ENCODE results near the gene NRXN3.

The NRXN3 gene

GRCh38 chr14:78851189-78851588 is 681.0 kb downstream of the NRXN3 start:
- Mint-ChIP-seq H3K27ac (no peak overlapping the region), H3K4me1 (no peaks in the 10 kb centered on the region), H3K4me3 (no peak overlapping the region), H3K27me3 (ENCODE audit: low read depth, poor library complexity) (peaks cover 20% of the 10 kb centered on the region), H3K36me3 (ENCODE audit: low read depth) (no peaks in the 10 kb centered on the region), H3K9me3 (no peaks in the 10 kb centered on the region)
- DNase-seq: no peak
- no peak for TF ChIP-seq CTCF (IDR thresholded peaks at IDR 0.05)

- DNase-seq: no peak
- no peak for TF ChIP-seq CTCF (IDR thresholded peaks at IDR 0.05)
- Mint-ChIP-seq H3K4me1 (no peaks in the 10 kb centered on the region), H3K27me3 (ENCODE audit: low read depth, poor library complexity) (peaks cover 20% of the 10 kb centered on the region), H3K36me3 (ENCODE audit: low read depth) (no peaks in the 10 kb centered on the region), H3K27ac (no peak overlapping the region), H3K9me3 (no peaks in the 10 kb centered on the region), H3K4me3 (no peak overlapping the region)
Observed at GRCh38 chr14:78852040-78852439, 681.9 kb downstream of the NRXN3 start.

- no peak for TF ChIP-seq CTCF (IDR thresholded peaks at IDR 0.05)
- no peaks in the 10 kb centered on the region for H3K9me3 Mint-ChIP-seq
- no peak for DNase-seq
- no peak overlapping the region for H3K27ac Mint-ChIP-seq
- H3K36me3 Mint-ChIP-seq (ENCODE audit: low read depth): no peaks in the 10 kb centered on the region
- H3K4me1 Mint-ChIP-seq: no peaks in the 10 kb centered on the region
- H3K4me3 Mint-ChIP-seq: no peak overlapping the region
- H3K27me3 Mint-ChIP-seq (ENCODE audit: low read depth, poor library complexity): peaks cover 5% of the 10 kb centered on the region
Observed at GRCh38 chr14:78857974-78858373, 687.8 kb downstream of the NRXN3 start.

- Mint-ChIP-seq H3K27me3 (ENCODE audit: low read depth, poor library complexity) (peaks cover 5% of the 10 kb centered on the region), H3K9me3 (no peaks in the 10 kb centered on the region), H3K36me3 (ENCODE audit: low read depth) (no peaks in the 10 kb centered on the region), H3K4me3 (no peak overlapping the region), H3K27ac (no peak overlapping the region), H3K4me1 (no peaks in the 10 kb centered on the region)
- no peak for TF ChIP-seq CTCF (IDR thresholded peaks at IDR 0.05)
- peak; percentile 83 for DNase-seq
Observed at GRCh38 chr14:78863143-78863542, 693.0 kb downstream of the NRXN3 start.

GRCh38 chr14:78872837-78873236 is 702.7 kb downstream of the NRXN3 start:
- Mint-ChIP-seq H3K9me3 (no peaks in the 10 kb centered on the region), H3K27ac (no peak overlapping the region), H3K4me1 (no peaks in the 10 kb centered on the region), H3K36me3 (ENCODE audit: low read depth) (no peaks in the 10 kb centered on the region), H3K4me3 (no peak overlapping the region), H3K27me3 (ENCODE audit: low read depth, poor library complexity) (peaks cover 4% of the 10 kb centered on the region)
- TF ChIP-seq CTCF (IDR thresholded peaks at IDR 0.05): no peak
- no peak for DNase-seq

GRCh38 chr14:78873581-78873980 is 703.4 kb downstream of the NRXN3 start:
- H3K4me3 Mint-ChIP-seq: no peak overlapping the region
- no peaks in the 10 kb centered on the region for H3K36me3 Mint-ChIP-seq (ENCODE audit: low read depth)
- H3K27me3 Mint-ChIP-seq (ENCODE audit: low read depth, poor library complexity): peaks cover 4% of the 10 kb centered on the region

More at GRCh38 chr14:78873581-78873980, 703.4 kb downstream of the NRXN3 start:
- no peak for DNase-seq
- H3K27ac Mint-ChIP-seq: no peak overlapping the region
- TF ChIP-seq CTCF (IDR thresholded peaks at IDR 0.05): no peak
- no peaks in the 10 kb centered on the region for H3K4me1 Mint-ChIP-seq
- no peaks in the 10 kb centered on the region for H3K9me3 Mint-ChIP-seq

All from nephron progenitor cell (in vitro differentiated cells).